Peyer's patch (tissue), 4 donors: ENCODE data around the gene ZNF345. TPM values are rescaled to one million over a fixed set of nuclear protein-coding genes. Genes with fewer than 3 reads are reported as not detected.

Source experiments
- DNase-seq, 3 donors: peaks; one replicate each; pipeline ENCODE4 v3.0.0-alpha.2; 2017 to 2019
- H3K27ac ChIP-seq, 4 donors: fragments of 200-600 bp; sonication (generic); one replicate each; pipeline ENCODE4 v1.5.1; 2016 to 2019
- H3K27me3 ChIP-seq, 2 donors: fragments of 200-600 bp; sonication (generic); one replicate each; pipeline ENCODE4 v1.5.1; 2019
- H3K36me3 ChIP-seq, 3 donors: fragments of 200-600 bp; sonication (generic); one replicate each; pipeline ENCODE4 v1.5.1; 2016 to 2019
- H3K4me1 ChIP-seq, 4 donors: fragments of 200-600 bp; sonication (generic); one replicate each; pipeline ENCODE4 v1.5.1; 2016 to 2019
- H3K4me3 ChIP-seq, 4 donors: fragments of 200-600 bp; sonication (generic); 1 replicate in 3 of 4; 2 replicates in 1 of 4; pipeline ENCODE4 v1.5.1; 2016 to 2019; ENCODE audit warnings: mild to moderate bottlenecking in 1 of 4
- H3K9me3 ChIP-seq, 4 donors: fragments of 200-600 bp; sonication (generic); one replicate each; pipeline ENCODE4 v1.5.1; 2016 to 2019; ENCODE audit warnings: mild to moderate bottlenecking in 1 of 4
- CTCF ChIP-seq, 6 experiments: fragments of 450-650 bp in 4 of 6; fragments of 200-600 bp in 2 of 6; sonication (generic) in 1 of 6; IDR thresholded peaks; one replicate each; pipeline ENCODE4 v1.5.1; 2017 to 2019; ENCODE audit warnings: antibody characterized with exemption in 6 of 6, mild to moderate bottlenecking in 3 of 6, moderate library complexity in 1 of 6
- POLR2A ChIP-seq, 2 donors: fragments of 450-650 bp; IDR thresholded peaks; one replicate each; pipeline ENCODE4 v1.5.1; 2017; ENCODE audit warnings: antibody characterized with exemption in 2 of 2, mild to moderate bottlenecking in 2 of 2, moderate library complexity in 2 of 2
- small RNA-seq, 2 donors: library from RNA; depleted of rRNA; stranded (forward); fragments of <200 nt; gene quantifications; one replicate each; pipeline ENCODE3, GENCODE V24; 2016
- total RNA-seq, 4 donors: library from RNA; depleted of rRNA; stranded (reverse); fragments of >200 nt; gene quantifications; one replicate each; pipeline ENCODE4 v1.1.0, GENCODE V29; 2016

Gene ZNF345
- total RNA-seq, 4 donors from 2014 or later, result 3.0 to 19.8 (median 3.7) TPM

- no peak overlapping the region for H3K4me3 ChIP-seq
- TF ChIP-seq POLR2A (IDR thresholded peaks at IDR 0.05) (no peak), CTCF (IDR thresholded peaks at IDR 0.05) (no peak)
Observed at GRCh38 chr19:36898422-36898821, 47.7 kb downstream of the ZNF345 start.

GRCh38 chr19:36915992-36916830 is 65.5 kb downstream of the ZNF345 start, which contains the start of the genes ZNF568 and ZNF829:
Gene ZNF568 (plus strand): TSS chr19:36916332. CDS start chr19:36922771, 6,439 bp downstream.
Gene ZNF829 (minus strand): TSS chr19:36916291. CDS start chr19:36915167, 1,124 bp downstream.
- Histone ChIP-seq H3K4me1 (peaks cover 0 to 11% (median 4%) of the 10 kb centered on the region in 4 donors), H3K9me3 (peaks cover 0 to 3% (median 0%) of the 10 kb centered on the region in 4 donors), H3K27me3 (no peaks in the 10 kb centered on the region), H3K4me3 (peak within 1 kb of the TSS; percentile 66 to 86 (median 81)), H3K27ac (peak within 1 kb of the TSS; percentile 89 to 93 (median 92)), H3K36me3 (peaks cover 0 to 31% (median 0%) of the 10 kb centered on the region in 3 donors)
- TF ChIP-seq POLR2A (IDR thresholded peaks at IDR 0.05), result no peak
- TF ChIP-seq CTCF (IDR thresholded peaks at IDR 0.05), result peak; percentile 25 to 55 (median 48)
- peak; percentile 89 to 95 (median 91) for DNase-seq

More at GRCh38 chr19:36898422-36898821, 47.7 kb downstream of the ZNF345 start:
- peaks cover 0 to 73% (median 0%) of the 10 kb centered on the region in 3 donors for H3K36me3 ChIP-seq
- H3K27ac ChIP-seq, result no peak overlapping the region
- H3K4me1 ChIP-seq, result no peaks in the 10 kb centered on the region
- DNase-seq, result no peak
- no peaks in the 10 kb centered on the region for H3K27me3 ChIP-seq
- peaks cover 3 to 87% (median 35%) of the 10 kb centered on the region in 4 donors for H3K9me3 ChIP-seq

GRCh38 chr19:36916991-36917390 is 66.3 kb downstream of the ZNF345 start:
- H3K4me3 ChIP-seq, result peak overlapping the region; percentile 66 to 86 (median 81)
- H3K4me1 ChIP-seq, result peaks cover 0 to 11% (median 4%) of the 10 kb centered on the region in 4 donors
- peak overlapping the region in 2 of 4 donors; percentile 89 to 93 for H3K27ac ChIP-seq
- TF ChIP-seq CTCF (IDR thresholded peaks at IDR 0.05) (no peak), POLR2A (IDR thresholded peaks at IDR 0.05) (no peak)
- no peaks in the 10 kb centered on the region for H3K27me3 ChIP-seq
- H3K9me3 ChIP-seq, result peaks cover 0 to 3% (median 0%) of the 10 kb centered on the region in 4 donors
- no peak for DNase-seq
- H3K36me3 ChIP-seq, result peaks cover 0 to 34% (median 0%) of the 10 kb centered on the region in 3 donors

GRCh38 chr19:36918090-36918489 is 67.4 kb downstream of the ZNF345 start:
- Histone ChIP-seq H3K9me3 (peaks cover 0 to 3% (median 0%) of the 10 kb centered on the region in 4 donors), H3K4me1 (peaks cover 0 to 11% (median 4%) of the 10 kb centered on the region in 4 donors), H3K4me3 (no peak overlapping the region), H3K27ac (no peak overlapping the region), H3K36me3 (peaks cover 0 to 35% (median 0%) of the 10 kb centered on the region in 3 donors), H3K27me3 (no peaks in the 10 kb centered on the region)
- TF ChIP-seq POLR2A (IDR thresholded peaks at IDR 0.05) (no peak), CTCF (IDR thresholded peaks at IDR 0.05) (no peak)
- no peak for DNase-seq

Small RNAs within 50 kb of the gene (small RNA-seq; reads per million reads assigned to genes)
- 0 reads per million in 2 donors for gene RF00019

Other genes with a start within 250 kb of the ZNF345 start
- 10 to 100 TPM in 2 of 4 donors, 1 to 10 TPM in 2; 1.2 to 16.5 (median 7.3) TPM for gene ZNF382, start 245.6 kb upstream of the ZNF345 start, total RNA-seq
- gene ZNF461, start 184.0 kb upstream of the ZNF345 start, total RNA-seq, result 10 to 100 TPM in 1 of 4 donors, 1 to 10 TPM in 3; 5.4 to 14.9 (median 8.5) TPM
- gene ZNF567, start 163.3 kb upstream of the ZNF345 start, total RNA-seq, result 10 to 100 TPM in 1 of 4 donors, 1 to 10 TPM in 3; 5.3 to 18.2 (median 8.7) TPM
- 1 to 10 TPM; 1.9 to 3.3 (median 2.5) TPM for gene ZNF850, start 78.1 kb upstream of the ZNF345 start, total RNA-seq
- 1 to 10 TPM; 3.2 to 6.6 (median 4.4) TPM for gene ZNF790, start 12.5 kb upstream of the ZNF345 start, total RNA-seq
- 1 to 10 TPM; 1.1 to 2.0 (median 1.8) TPM for gene ZNF829, start 65.4 kb downstream of the ZNF345 start, total RNA-seq
- gene ZNF568, start 65.5 kb downstream of the ZNF345 start, total RNA-seq, result 10 to 100 TPM in 1 of 4 donors, 1 to 10 TPM in 3; 2.7 to 17.3 (median 3.7) TPM
- gene ZNF420, start 227.6 kb downstream of the ZNF345 start, total RNA-seq, result 10 to 100 TPM in 1 of 4 donors, 1 to 10 TPM in 3; 1.9 to 17.3 (median 9.0) TPM